Heart left ventricle (tissue), 16 donors: Measurements from ENCODE around the gene SPACA4. TPM values are rescaled to one million over a fixed set of nuclear protein-coding genes. Genes with fewer than 3 reads are reported as not detected.

Experiments used
- ATAC-seq, 4 donors: fragments of 200-7000 bp; cut with Tn5 transposase; one replicate each; pipeline ENCODE4 v1.9.1; 2020 to 2022; ENCODE audit warnings: moderate library complexity in 4 of 4, mild to moderate bottlenecking in 3 of 4, moderate number of reproducible peaks in 1 of 4
- DNase-seq, 5 donors: peaks; one replicate each; pipeline ENCODE4 v3.0.0-alpha.2; 2020
- H3K27ac ChIP-seq, 12 donors: fragments of 200-600 bp; sonication (generic) in 4 of 12; one replicate each; pipeline versions ENCODE4 v1.5.0 to v1.8.0; 2016 to 2022; ENCODE audit warnings: mild to moderate bottlenecking in 2 of 12
- H3K27me3 ChIP-seq, 9 donors: fragments of 200-600 bp; sonication (generic) in 2 of 9; one replicate each; pipeline versions ENCODE4 v1.5.1 to v1.8.0; 2016 to 2022; ENCODE audit warnings: mild to moderate bottlenecking in 3 of 9
- H3K36me3 ChIP-seq, 9 donors: fragments of 200-600 bp; sonication (generic) in 2 of 9; one replicate each; pipeline versions ENCODE4 v1.5.0 to v1.8.0; 2018 to 2022; ENCODE audit warnings: mild to moderate bottlenecking in 2 of 9
- H3K4me1 ChIP-seq, 12 donors: fragments of 200-600 bp; sonication (generic) in 4 of 12; one replicate each; pipeline versions ENCODE4 v1.5.0 to v1.8.0; 2016 to 2022; ENCODE audit warnings: mild to moderate bottlenecking in 3 of 12
- H3K4me3 ChIP-seq, 12 donors: fragments of 200-600 bp; sonication (generic) in 4 of 12; one replicate each; pipeline versions ENCODE4 v1.5.0 to v1.8.0; 2017 to 2022; ENCODE audit warnings: mild to moderate bottlenecking in 9 of 12, moderate library complexity in 4 of 12
- H3K9me3 ChIP-seq, 12 donors: fragments of 200-600 bp; sonication (generic) in 4 of 12; one replicate each; pipeline versions ENCODE4 v1.5.0 to v1.8.0; 2016 to 2022; ENCODE audit warnings: mild to moderate bottlenecking in 1 of 12
- POLR2A ChIP-seq, 2 donors: fragments of 450-650 bp; IDR thresholded peaks; one replicate each; pipeline ENCODE4 v1.6.1; 2017; ENCODE audit warnings: antibody characterized with exemption in 2 of 2, mild to moderate bottlenecking in 2 of 2, moderate library complexity in 2 of 2
- WGBS, 4 donors: extraction: QIAGEN DNeasy Blood & Tissue Kit in 2 of 4; methylation state at CpG; one replicate each; pipeline versions ENCODE4 v1.1.5 to v1.1.7; 2013 to 2018; 5-methylcytosine and 5-hydroxymethylcytosine counted together
- intact Hi-C, 10 donors: fragments of 100-400 bp; cut with DNase I; formaldehyde crosslinking; loops; one replicate each; pipeline versions ENCODE4 v1.11.1 to v1.14.2; 2022
- polyA plus RNA-seq, 2 donors: library from polyadenylated mRNA; stranded (reverse); fragments of 200-250 nt; gene quantifications; one replicate each; pipeline ENCODE4 v1.2.3, GENCODE V29; 2013
- total RNA-seq, 9 donors: library from RNA; depleted of rRNA in 2 of 9; stranded (reverse); fragments of >200 nt in 2 of 9; fragmentation: NEBNext Ultra II Directional in 3 of 9; extraction: Animal tissue kit (Norgen Biotek cat#: 25700) in 3 of 9; gene quantifications; one replicate each; pipeline versions ENCODE4 v1.1.0 to v1.2.4, GENCODE V29; 2016 to 2023
- TF ChIP-seq, protein P1 (sequence below), 12 donors: fragments of 200-600 bp; sonication (generic) in 4 of 12; IDR thresholded peaks; one replicate each; pipeline versions ENCODE4 v1.5.0 to v1.8.0; 2018 to 2022; ENCODE audit warnings: antibody characterized with exemption in 12 of 12, mild to moderate bottlenecking in 5 of 12
- donor health status: ischemic (EF 13 %, LVEDD 7.1; RV severe dilation, severe dysfunction).
- donor health status: healthy with polysubstance abuse.
- donor health status: DM: no; HTN: yes; CAD: no.
- donor health status: DM: no; HTN: no; CAD: no.
- donor health status: ischemic (EF 25% LVEDD 6.9; RV normal size, moderate dysfunction).
- donor health status: ischemic (EF 25% LVEDD 5.7; RV mildly dilated, moderate dysfunction).
- donor health status: healthy.
- donor health status: DM: yes; HTN: yes; CAD: no.
- donor health status: ischemic (EF 35%, LVEDD 5.7; RV mildly dilated, moderate dysfunction).
- donor health status: nonischemic (EF 11% LVEDD 7.7; RV severe dilation, severe dysfunction).
- donor health status: DM: yes; HTN: yes; CAD: no.
- donor health status: PGD.
- donor health status: ischemic (EF 29% LVEDD 5.4; RV normal size, mild dysfunction).
- donor health status: nonischemic (EF 23%, LVEDD 6.1; RV moderate dilation, normal function).

SPACA4 gene
- total and polyA plus RNA-seq, 11 donors: not detected

DNA sequence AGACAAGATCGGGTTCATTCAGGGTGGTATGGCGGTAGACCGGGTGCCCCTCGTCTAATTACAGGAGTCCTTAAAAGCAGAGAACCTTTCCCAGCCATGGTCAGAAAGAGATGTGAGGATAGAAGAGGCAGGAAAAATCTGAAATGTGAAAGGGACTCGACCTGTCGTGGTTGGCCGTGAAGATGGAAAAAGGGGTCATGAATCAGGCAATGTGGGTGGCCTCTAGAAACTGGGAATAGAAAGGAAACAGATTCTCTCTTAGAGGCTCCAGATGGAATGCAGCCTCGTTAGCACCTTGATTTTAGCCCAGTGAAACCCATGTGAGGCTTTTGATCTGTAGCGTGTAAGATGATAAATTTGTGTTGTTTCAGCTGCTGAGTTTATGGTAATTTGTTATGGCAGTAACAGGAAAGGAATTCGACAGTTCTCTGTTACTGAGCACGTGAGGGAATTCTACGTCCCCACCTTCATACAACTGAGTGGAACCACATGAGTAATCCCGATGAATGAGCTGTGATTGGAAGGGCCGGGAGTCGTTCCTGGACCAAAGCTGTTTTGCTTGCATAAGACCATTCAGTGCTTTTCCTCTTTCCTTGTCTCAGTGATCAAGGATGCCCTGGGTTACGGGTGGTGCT lies 50.4 kb downstream of the SPACA4 start:
- no peaks in the 10 kb centered on the region for H3K27me3 ChIP-seq
- no peak for ATAC-seq
- H3K27ac ChIP-seq: no peak overlapping the region
- TF ChIP-seq, protein P1, sequence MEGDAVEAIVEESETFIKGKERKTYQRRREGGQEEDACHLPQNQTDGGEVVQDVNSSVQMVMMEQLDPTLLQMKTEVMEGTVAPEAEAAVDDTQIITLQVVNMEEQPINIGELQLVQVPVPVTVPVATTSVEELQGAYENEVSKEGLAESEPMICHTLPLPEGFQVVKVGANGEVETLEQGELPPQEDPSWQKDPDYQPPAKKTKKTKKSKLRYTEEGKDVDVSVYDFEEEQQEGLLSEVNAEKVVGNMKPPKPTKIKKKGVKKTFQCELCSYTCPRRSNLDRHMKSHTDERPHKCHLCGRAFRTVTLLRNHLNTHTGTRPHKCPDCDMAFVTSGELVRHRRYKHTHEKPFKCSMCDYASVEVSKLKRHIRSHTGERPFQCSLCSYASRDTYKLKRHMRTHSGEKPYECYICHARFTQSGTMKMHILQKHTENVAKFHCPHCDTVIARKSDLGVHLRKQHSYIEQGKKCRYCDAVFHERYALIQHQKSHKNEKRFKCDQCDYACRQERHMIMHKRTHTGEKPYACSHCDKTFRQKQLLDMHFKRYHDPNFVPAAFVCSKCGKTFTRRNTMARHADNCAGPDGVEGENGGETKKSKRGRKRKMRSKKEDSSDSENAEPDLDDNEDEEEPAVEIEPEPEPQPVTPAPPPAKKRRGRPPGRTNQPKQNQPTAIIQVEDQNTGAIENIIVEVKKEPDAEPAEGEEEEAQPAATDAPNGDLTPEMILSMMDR (IDR thresholded peaks at IDR 0.05): no peak
- no peak for TF ChIP-seq POLR2A (IDR thresholded peaks at IDR 0.05)
- H3K4me1 ChIP-seq: peaks cover 0 to 15% (median 7%) of the 10 kb centered on the region in 12 donors
- H3K36me3 ChIP-seq: no peaks in the 10 kb centered on the region
- no peak overlapping the region for H3K4me3 ChIP-seq
- no peaks in the 10 kb centered on the region for H3K9me3 ChIP-seq
- intact Hi-C loops: no loop called here
- WGBS, 4 donors: 49 to 55% (median 53%) methylated on average over 16 of the region's 16 CpGs
- DNase-seq: no peak

Other genes starting within 250 kb of the SPACA4 start
- gene TMEM143, start 242.8 kb upstream of the SPACA4 start, total RNA-seq: 10 to 100 TPM; 28.3 to 96.1 (median 66.2) TPM
- 10 to 100 TPM; 12.9 to 41.0 TPM for gene TMEM143, start 242.8 kb upstream of the SPACA4 start, polyA plus RNA-seq
- not detected for gene SYNGR4, start 242.4 kb upstream of the SPACA4 start, total RNA-seq
- gene SYNGR4, start 242.4 kb upstream of the SPACA4 start, polyA plus RNA-seq: not detected
- 100 to 1,000 TPM in 1 of 9 donors, 10 to 100 TPM in 8; 64.5 to 109 (median 79.1) TPM for gene KDELR1, start 215.2 kb upstream of the SPACA4 start, total RNA-seq
- gene KDELR1, start 215.2 kb upstream of the SPACA4 start, polyA plus RNA-seq: 100 to 1,000 TPM in 1 of 2 donors, 10 to 100 TPM in 1; 60.0 to 113 TPM
- gene GRIN2D, start 213.1 kb upstream of the SPACA4 start, total RNA-seq: 1 to 10 TPM in 1 of 9 donors, under 1 TPM in 8; 0.14 to 1.6 (median 0.19) TPM
- under 1 TPM; 0.15 to 0.25 TPM for gene GRIN2D, start 213.1 kb upstream of the SPACA4 start, polyA plus RNA-seq
- gene GRWD1, start 160.8 kb upstream of the SPACA4 start, total RNA-seq: 10 to 100 TPM; 13.9 to 24.7 (median 19.0) TPM
- gene GRWD1, start 160.8 kb upstream of the SPACA4 start, polyA plus RNA-seq: 10 to 100 TPM in 1 of 2 donors, 1 to 10 TPM in 1; 5.1 to 35.4 TPM
- 1 to 10 TPM in 1 of 9 donors, under 1 TPM in 8; 0.20 to 2.0 (median 0.40) TPM for gene KCNJ14, start 151.2 kb upstream of the SPACA4 start, total RNA-seq
- under 1 TPM; 0.23 to 0.83 TPM for gene KCNJ14, start 151.2 kb upstream of the SPACA4 start, polyA plus RNA-seq
- gene CYTH2, start 137.4 kb upstream of the SPACA4 start, total RNA-seq: 10 to 100 TPM; 12.3 to 47.3 (median 31.0) TPM
- gene CYTH2, start 137.4 kb upstream of the SPACA4 start, polyA plus RNA-seq: 10 to 100 TPM; 21.0 to 55.3 TPM
- 1 to 10 TPM in 6 of 9 donors, under 1 TPM in 3; 0.50 to 1.9 (median 1.4) TPM for gene LMTK3, start 94.9 kb upstream of the SPACA4 start, total RNA-seq
- gene LMTK3, start 94.9 kb upstream of the SPACA4 start, polyA plus RNA-seq: under 1 TPM; 0.19 to 0.99 TPM
- gene SULT2B1, start 54.6 kb upstream of the SPACA4 start, total RNA-seq: under 1 TPM in 1 of 9 donors, not detected in 8; 0.45 TPM
- under 1 TPM in 1 of 2 donors, not detected in 1; 0.19 TPM for gene SULT2B1, start 54.6 kb upstream of the SPACA4 start, polyA plus RNA-seq
- gene FAM83E, start 8.3 kb downstream of the SPACA4 start, total RNA-seq: not detected
- gene FAM83E, start 8.3 kb downstream of the SPACA4 start, polyA plus RNA-seq: under 1 TPM in 1 of 2 donors, not detected in 1; 0.14 TPM
- gene RPL18, start 12.4 kb downstream of the SPACA4 start, total RNA-seq: 100 to 1,000 TPM; 470 to 877 (median 692) TPM
- 1,000 to 10,000 TPM; 1,040 to 1,773 TPM for gene RPL18, start 12.4 kb downstream of the SPACA4 start, polyA plus RNA-seq
- 10 to 100 TPM in 2 of 9 donors, 1 to 10 TPM in 7; 5.6 to 13.1 (median 8.6) TPM for gene SPHK2, start 12.8 kb downstream of the SPACA4 start, total RNA-seq
- gene SPHK2, start 12.8 kb downstream of the SPACA4 start, polyA plus RNA-seq: 10 to 100 TPM; 10.3 to 11.0 TPM
- gene DBP, start 30.6 kb downstream of the SPACA4 start, total RNA-seq: 10 to 100 TPM in 5 of 9 donors, 1 to 10 TPM in 4; 1.4 to 34.2 (median 12.5) TPM
- 10 to 100 TPM in 1 of 2 donors, 1 to 10 TPM in 1; 3.9 to 11.6 TPM for gene DBP, start 30.6 kb downstream of the SPACA4 start, polyA plus RNA-seq
- 10 to 100 TPM in 1 of 9 donors, 1 to 10 TPM in 8; 2.2 to 14.6 (median 5.8) TPM for gene CA11, start 39.4 kb downstream of the SPACA4 start, total RNA-seq
- gene CA11, start 39.4 kb downstream of the SPACA4 start, polyA plus RNA-seq: 10 to 100 TPM in 1 of 2 donors, 1 to 10 TPM in 1; 3.4 to 14.8 TPM
- gene NTN5, start 66.3 kb downstream of the SPACA4 start, total RNA-seq: under 1 TPM in 3 of 9 donors, not detected in 6; 0.12 to 0.42 (median 0.20) TPM
- gene NTN5, start 66.3 kb downstream of the SPACA4 start, polyA plus RNA-seq: under 1 TPM in 1 of 2 donors, not detected in 1; 0.11 TPM
- gene FUT2, start 89.2 kb downstream of the SPACA4 start, total RNA-seq: under 1 TPM in 1 of 9 donors, not detected in 8; 0.14 TPM
- gene FUT2, start 89.2 kb downstream of the SPACA4 start, polyA plus RNA-seq: under 1 TPM in 1 of 2 donors, not detected in 1; 0.19 TPM
- 1 to 10 TPM in 7 of 9 donors, under 1 TPM in 2; 0.65 to 5.5 (median 1.7) TPM for gene MAMSTR, start 113.0 kb downstream of the SPACA4 start, total RNA-seq
- 1 to 10 TPM; 2.0 to 3.7 TPM for gene MAMSTR, start 113.0 kb downstream of the SPACA4 start, polyA plus RNA-seq
- gene RASIP1, start 133.9 kb downstream of the SPACA4 start, total RNA-seq: 10 to 100 TPM; 10.0 to 28.1 (median 15.3) TPM
- 10 to 100 TPM; 14.6 to 15.7 TPM for gene RASIP1, start 133.9 kb downstream of the SPACA4 start, polyA plus RNA-seq
- gene IZUMO1, start 140.2 kb downstream of the SPACA4 start, total RNA-seq: under 1 TPM; 0.13 to 0.56 (median 0.42) TPM
- gene IZUMO1, start 140.2 kb downstream of the SPACA4 start, polyA plus RNA-seq: under 1 TPM; 0.53 to 0.93 TPM
- 1 to 10 TPM; 1.8 to 6.2 (median 2.7) TPM for gene FUT1, start 145.9 kb downstream of the SPACA4 start, total RNA-seq
- 1 to 10 TPM; 2.3 to 3.0 TPM for gene FUT1, start 145.9 kb downstream of the SPACA4 start, polyA plus RNA-seq
- not detected for gene FGF21, start 148.8 kb downstream of the SPACA4 start, total RNA-seq
- not detected for gene FGF21, start 148.8 kb downstream of the SPACA4 start, polyA plus RNA-seq
- gene BCAT2, start 204.3 kb downstream of the SPACA4 start, total RNA-seq: 100 to 1,000 TPM in 1 of 9 donors, 10 to 100 TPM in 8; 39.8 to 103 (median 61.7) TPM
- gene BCAT2, start 204.3 kb downstream of the SPACA4 start, polyA plus RNA-seq: 10 to 100 TPM; 62.5 to 84.7 TPM
- gene HSD17B14, start 229.7 kb downstream of the SPACA4 start, total RNA-seq: 1 to 10 TPM in 8 of 9 donors, not detected in 1; 1.2 to 5.4 (median 3.3) TPM
- gene HSD17B14, start 229.7 kb downstream of the SPACA4 start, polyA plus RNA-seq: 1 to 10 TPM; 1.6 to 2.7 TPM